HG03280 (cell line): Measurements from ENCODE around the gene VAT1L.
"Not testable (repeated sequence)": the region's sequence is repeated elsewhere in the genome, so short reads cannot be mapped to it uniquely, and the experiment has no call there.

Experiments
- ATAC-seq: cut with Tn5 transposase; IDR thresholded peaks from one replicate; pipeline ENCODE4 v1.9.1; 2021; ENCODE audit warnings: mild to moderate bottlenecking, moderate library complexity; ENCODE audit not compliant: unreplicated experiment

Gene VAT1L

DNA sequence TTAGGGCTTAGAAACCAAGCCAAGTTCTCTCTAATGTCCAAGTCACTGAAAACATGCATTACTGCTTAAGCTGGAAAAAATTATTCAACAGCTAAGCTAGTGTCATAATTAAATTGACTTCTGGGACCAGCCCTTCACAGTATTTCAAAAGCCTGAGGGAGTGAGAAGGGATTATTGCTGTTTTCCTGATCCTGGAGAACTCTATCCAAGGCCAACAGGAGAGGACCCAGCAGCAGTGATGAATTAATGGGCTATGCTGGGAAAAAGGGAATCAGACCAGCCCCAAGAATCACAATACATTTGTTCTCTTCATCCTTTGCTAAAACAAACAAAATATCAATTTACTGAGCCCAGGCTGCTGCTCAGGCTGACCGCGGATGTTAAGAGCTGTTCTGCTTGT, 199.4 kb downstream of the VAT1L start:
- no peak for ATAC-seq

DNA sequence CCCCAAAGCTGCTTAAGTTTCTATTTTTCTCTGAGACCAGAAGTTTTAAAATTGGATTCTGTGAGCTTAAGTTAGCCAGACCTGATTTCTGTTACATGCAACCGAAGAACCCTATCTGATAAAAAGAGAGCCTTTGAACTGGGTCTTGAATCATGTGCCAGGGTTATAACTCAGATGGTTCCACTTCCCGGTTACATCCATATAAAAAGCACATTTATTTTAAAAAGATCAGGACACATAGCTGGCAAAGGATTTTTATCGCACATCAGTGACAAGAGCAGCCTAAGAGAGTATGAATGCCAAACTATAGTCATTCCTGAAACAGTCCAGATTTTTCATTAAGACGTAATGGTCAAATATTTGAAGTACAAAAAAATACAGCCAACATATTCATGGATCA, 201.5 kb downstream of the VAT1L start:
- ATAC-seq: no peak

DNA sequence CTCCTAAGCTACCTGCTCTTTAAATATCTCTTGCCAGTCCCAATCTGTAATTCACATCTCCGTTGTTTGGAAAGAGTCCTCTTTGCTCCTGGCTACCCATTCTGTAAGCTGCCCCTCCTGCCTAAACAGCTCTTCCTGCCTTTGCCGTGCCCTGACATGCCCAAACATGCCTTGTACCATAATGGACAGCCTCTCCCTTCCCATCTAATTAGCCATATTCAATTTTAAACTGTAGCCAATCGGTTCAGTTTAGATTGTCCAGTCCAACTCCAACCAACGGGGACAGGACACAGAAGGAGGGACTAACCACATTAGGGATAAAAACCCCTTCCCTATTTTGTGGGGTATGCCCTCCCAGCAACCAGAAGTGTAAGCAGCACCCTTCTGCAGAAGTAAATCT, 203.3 kb downstream of the VAT1L start:
- no peak for ATAC-seq

DNA sequence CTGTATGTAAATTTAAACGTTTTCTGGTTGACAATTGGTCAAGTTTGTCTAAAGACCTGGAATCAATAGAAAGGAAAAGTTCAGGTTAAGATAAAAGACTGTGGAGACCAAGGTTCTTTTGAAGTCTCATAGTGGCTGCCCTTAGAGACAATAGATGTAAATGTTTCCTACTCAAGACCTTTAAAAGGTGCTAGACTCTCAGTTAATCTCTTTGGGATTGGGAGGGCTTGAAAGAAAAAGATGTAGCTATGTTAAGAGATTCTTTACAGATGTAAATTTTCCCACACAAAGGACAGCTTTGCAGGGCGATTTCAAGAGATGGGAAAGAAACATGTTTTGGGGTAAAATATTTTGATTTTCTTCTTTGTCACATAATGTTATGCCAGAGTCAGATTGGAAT, 204.0 kb downstream of the VAT1L start:
- not testable (repeated sequence) for ATAC-seq

DNA sequence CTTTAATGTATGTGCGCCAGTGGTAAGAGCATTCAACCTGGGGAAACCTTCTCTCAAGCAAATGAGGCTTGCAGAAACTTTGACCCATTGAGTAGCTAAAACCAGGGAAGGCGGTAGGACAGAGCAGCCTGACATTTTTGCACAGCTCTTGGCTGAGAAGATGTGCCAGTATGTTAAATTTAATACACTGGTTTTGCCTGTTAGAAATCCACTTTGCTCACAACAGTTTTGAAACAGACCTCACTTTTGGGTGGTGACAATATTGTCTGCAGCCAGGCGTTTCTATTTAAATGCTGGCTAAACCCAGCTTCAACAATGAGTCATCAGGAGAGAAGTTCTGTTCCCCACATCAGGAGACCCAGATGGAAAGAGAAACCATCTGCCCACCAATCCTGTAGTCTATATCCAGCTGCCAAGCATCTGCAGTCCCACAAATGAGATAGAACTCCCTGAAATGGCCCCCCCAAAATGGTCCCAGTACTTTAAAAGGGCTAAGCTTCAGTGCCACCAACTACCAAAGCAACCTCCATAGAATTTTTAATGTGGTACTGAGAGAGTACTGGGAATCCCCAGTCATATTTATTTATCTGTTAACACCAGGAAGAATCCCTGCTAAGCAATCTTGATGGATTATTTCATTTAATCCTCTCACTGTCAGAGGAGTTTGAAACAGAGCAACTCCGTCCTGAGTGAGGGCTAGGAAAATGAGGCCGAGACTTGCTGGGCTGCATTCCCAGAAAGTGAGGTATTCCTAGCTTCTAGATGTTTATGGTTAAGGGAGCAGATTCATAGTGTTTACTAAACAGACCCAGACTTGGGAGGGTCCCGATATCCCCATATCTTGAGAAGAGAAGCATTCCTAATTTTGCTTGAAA, 205.0 kb downstream of the VAT1L start:
- ATAC-seq: no peak

DNA sequence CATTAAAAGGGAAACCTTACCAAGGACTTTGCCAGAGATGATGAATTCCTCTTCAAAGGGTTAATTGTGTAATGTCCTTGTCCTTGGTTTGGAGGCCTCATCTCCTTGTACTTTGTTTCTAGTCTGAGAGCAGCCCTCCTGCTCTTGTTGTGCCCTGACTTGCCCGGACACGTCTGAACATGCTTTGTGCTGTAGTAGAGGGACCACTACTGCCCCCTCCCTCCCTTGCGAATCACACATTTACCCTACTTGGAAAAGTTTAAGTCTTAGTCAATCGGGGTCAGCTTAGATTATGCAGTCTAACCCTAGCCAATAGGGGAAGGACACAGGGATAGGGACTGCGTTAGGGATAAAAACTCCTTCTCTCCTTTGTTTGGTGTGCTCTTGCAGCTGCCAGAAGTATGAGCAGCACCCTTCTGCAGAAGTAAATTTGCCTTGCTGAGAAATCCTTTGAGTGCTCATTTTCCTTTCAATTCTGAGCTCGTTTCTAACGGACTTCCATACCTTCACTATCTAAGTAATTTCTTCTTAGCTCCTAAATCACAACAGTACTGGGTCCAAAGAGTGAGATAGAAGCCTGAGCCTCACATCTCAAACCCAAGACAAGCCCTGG, 207.6 kb downstream of the VAT1L start:
- no peak for ATAC-seq

DNA sequence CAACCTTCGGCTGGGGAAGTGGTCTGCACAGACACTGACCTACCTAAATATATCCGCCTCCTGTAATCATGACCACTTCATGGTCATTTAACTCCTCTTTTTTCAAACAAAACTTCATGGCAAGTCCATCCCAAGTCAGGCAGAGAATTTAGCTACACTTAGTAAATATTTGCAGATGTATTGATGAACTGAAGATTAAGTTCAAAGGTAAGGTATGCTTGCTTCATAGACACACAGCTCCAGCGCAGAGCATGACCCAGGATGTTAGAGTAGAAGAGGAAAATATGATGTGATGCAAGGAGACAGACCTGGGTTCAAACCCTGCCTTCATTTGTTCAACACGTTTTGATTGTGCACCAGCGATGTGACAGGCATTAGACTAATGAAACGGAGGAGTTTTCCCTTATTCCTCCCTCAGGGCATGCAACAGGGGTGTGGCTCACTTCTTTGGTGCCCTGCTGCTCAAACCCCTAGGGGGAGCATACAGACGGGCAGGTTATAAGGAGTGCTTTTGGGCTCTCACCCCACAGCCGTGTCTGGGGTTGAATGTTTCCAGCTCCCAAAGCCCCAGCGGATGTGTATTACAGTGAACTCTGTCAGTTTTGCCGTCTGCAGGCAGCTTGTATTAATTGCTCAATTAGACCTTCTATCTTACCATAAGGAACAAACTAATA, 210.1 kb downstream of the VAT1L start:
- no peak for ATAC-seq

DNA sequence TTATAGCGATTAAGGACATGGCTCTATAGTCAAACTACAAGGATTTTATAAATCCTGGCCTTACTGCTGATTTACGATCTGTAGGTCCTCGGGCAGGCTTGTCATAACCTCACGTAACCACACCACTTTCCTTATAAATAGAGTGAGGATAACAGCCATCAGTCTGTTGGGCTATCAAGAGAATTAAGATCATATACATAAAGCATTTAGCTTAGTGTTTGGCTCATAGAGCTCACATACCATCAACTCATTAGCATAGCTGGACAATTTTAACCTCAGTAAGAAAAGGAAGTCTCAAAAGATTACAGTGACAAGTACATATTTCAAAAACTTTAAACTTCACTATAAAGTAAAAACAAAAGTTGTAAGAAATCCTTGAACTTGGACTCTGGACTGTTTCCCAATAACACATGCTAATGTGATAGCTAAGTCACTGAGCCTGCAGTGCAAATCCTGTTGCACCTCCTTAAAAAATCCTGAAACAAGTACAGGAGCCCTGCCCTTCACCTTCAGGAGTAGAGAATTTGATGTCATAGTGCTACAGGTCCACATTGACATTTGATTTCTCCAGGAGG, 213.2 kb downstream of the VAT1L start:
- ATAC-seq: no peak

DNA sequence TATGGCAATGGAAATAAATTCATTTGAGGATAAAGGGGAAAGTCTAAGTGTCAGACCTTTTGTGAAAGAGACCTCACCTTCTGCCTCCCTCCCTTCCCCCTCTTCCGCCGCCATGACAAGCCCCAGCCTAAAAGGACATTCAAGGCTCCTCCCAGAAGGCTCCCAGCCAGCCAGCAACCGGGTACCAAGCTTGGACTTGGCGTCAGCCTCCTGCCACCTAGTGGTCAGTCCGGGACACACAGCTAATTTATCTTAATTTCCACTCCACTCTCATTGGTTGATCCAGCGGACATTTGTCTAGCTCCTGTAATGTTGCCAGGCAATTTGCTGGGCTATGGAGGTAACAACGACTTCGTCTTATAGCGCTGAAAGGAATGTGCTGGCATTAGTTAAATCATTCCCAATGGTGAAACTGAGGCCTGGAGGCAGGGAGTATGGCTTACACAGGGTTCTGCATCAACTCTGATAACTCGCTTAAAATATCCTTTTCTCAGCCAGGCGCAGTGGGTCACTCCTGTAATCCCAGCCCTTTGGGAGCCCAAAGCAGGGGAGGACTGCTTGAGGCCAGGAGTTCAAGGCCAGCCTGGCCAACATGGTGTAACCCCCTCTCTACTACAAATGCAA, 214.7 kb downstream of the VAT1L start:
- peak; percentile 96 for ATAC-seq

DNA sequence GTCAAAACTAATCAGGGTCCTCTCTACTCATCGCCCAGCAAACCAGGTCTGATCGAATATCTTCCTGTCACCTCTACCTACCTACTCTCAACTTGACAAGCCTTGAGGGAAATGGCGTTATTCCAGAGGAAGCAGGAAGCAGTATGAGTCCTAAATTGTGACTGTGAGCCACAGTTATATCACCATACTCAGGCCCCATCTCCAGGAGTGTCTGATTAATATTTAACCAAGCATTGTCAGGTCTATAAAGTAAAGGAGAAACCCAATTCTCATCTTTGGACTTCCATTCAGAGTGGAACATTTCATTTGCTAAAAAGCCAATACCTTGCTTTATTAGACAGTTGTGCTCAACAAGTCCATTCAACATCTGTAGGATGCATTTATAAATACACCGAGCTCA, 216.2 kb downstream of the VAT1L start:
- ATAC-seq: no peak

DNA sequence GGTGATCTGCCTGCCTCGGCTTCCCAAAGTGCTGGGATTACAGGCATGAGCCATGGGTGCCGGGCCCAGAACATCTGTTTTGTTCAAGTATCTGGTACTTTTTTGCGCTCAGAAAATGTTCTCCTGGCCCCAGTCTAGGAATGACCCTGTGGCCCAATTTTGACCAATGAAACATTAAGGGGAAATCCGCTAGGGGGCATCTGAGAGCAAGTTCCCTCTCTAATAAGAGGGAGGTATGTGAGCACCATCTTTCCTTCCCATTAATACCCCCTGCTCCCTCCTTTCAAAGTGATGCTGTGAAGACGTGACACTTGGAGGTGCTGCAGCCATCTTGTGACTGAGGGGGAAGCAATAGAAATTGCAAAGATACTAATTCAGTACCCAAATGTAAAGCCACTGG, 217.5 kb downstream of the VAT1L start:
- ATAC-seq: no peak

DNA sequence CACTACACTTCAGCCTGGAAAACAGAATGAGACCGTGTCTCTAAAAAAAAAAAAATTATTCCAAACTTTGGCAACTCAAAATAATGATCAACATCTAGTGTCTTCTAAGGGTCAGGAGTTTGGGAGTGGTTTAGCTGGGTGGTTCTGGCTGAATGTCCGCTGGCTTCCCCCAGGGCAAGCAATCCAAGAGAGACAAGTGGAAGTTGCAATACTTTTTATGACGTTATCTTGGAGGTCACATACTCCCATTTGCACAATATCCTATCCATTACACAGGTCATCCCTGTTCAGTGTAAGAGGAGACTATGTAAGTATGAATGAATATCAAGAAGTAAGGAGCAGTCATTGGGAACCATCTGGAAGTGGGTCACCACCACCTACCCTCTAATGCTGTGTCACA, 218.8 kb downstream of the VAT1L start:
- no peak for ATAC-seq

DNA sequence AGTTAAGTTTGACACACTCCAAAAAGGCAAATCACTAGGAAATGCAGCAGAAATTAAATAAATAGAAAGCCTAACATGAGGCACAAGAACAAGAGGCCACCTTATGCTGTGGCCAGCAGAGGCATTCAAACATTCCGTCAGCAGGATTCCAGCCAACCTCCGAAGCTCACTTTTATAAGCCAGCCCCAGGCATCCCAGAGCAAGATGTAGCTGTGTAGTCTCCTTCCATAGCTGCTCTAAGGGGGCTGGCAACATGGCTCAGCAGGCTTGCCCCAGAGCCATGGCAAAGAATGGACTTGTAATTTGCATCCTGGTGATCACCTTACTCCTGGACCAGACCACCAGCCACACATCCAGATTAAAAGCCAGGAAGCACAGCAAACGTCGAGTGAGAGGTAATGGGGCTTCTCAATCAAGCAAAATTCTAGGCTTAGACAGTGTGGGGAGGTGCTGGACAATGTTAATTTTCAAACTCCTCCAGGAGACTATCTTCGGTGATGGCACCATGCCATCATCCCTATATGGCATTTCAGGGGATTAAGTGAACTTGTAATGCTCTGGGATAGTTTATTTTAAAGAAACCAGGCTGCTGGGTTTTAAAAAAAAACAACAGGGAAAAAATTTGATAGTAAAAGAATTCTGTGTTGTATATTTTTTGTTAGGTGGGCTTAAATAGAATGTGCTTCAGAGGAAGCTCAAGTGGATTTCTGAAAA, 234.1 kb downstream of the VAT1L start, which contains the start of gene CLEC3A:
TSS of gene CLEC3A (plus strand) at position 202 of the 714 bp plus-strand sequence. CDS start at position 281, 79 bp downstream.
- no peak for ATAC-seq

DNA sequence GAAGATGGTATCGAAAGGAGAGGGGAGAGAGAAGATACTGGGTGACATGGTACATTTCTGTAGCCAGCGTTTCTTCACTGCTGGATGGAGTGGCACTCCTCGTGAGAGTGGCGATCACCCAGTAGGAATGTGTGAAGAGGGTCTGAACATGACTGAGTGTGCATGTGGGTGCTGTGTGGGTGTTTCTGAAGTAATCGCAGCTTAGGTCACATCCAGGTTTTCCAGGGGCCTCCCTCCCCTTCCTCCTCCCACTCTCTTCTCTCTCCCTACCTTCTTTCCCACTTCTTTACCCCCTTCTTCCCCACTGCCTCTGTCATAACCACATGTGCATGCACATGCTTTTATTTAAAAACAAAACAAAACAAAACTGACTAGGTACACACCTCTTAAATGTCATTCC, 235.8 kb downstream of the VAT1L start:
- no peak for ATAC-seq

DNA sequence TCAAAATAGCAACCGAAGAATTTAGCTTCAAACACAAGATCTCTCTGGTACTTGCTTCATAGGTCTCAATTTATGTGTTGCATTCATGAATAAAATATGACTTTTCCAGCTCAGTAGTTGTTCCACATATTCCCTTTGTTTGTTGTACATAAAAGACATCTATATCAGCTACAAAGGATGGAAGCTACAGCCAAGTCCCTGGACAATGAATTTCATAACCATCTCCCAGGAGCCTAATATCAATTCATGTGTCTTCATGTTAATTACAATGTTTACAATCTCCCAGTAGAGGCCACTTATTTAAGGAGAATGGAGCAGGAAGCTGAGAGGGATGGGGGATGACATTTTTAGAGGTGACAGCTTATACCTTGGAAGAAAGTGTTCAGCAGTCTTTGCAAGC, 237.3 kb downstream of the VAT1L start:
- ATAC-seq: no peak

DNA sequence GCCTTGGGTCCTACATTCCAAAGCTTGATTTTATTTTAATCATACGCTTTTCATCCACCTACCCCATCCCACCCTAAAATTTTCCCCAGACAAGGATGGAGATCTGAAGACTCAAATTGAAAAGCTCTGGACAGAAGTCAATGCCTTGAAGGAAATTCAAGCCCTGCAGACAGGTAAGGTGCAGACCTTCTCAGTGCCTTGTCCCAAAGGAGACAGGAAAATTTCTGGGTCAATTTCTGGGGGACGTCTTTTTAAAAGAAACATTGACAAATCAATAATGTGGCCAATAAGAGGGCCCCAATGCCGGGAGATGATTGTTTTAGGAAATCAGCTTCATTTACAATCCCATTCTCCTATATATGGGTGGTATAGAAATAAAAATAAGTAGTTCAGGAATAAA, 239.7 kb downstream of the VAT1L start:
- no peak for ATAC-seq
